K562 (cell line): Measurements from ENCODE around the gene CISTR. TPM values are rescaled to one million over a fixed set of nuclear protein-coding genes. Genes with fewer than 3 reads are reported as not detected.

Source experiments
- ATAC-seq: fragments of 200-7000 bp; cut with Tn5 transposase; 3 replicates; pipeline ENCODE4 v1.9.1; 2020; ENCODE audit warnings: moderate library complexity
- BruUV-seq: library from RNA; stranded (reverse); fragments of 400-500 nt; replicated peaks from 2 replicates; lab custom pipeline; 2021; lab: Mats Ljungman, UMichigan
- CTCF ChIA-PET: fragments of 300-600 bp; formaldehyde crosslinking; extraction: SDS; loops from one replicate; lab custom pipeline; 2021; ENCODE audit warnings: low intra/inter-chr PET ratio; lab: Yijun Ruan, JAX
- POLR2A ChIA-PET: fragments of 300-600, 350-650 bp; sonication (Branson Sonifier 250); formaldehyde crosslinking; extraction: SDS; loops from one replicate; lab custom pipeline; 2021; ENCODE audit warnings: antibody characterized with exemption, inconsistent platforms; lab: Yijun Ruan, JAX
- DNase-seq, 4 experiments: peaks; one replicate each; pipeline versions ENCODE4 v3.0.0 to v3.0.0-alpha.2; 2011 to 2018; ENCODE audit warnings: low spot score in 3 of 4, mixed read lengths in 3 of 4; ENCODE audit errors: extremely low read depth in 1 of 4
- FAIRE-seq: peaks from 2 replicates; lab custom pipeline; 2011; peaks lifted over from hg19 to GRCh38; lab: Jason Lieb, UNC
- H2AFZ ChIP-seq: 2 replicates; pipeline ENCODE4 v1.6.0; 2011; ENCODE audit warnings: low read depth, low read length, control low read depth, inconsistent platforms
- H3K27ac ChIP-seq: fragments of 200-600 bp; 3 replicates; pipeline ENCODE4 v1.8.0; 2011; ENCODE audit warnings: low read depth, mild to moderate bottlenecking, control low read depth, inconsistent platforms, low read length, moderate library complexity, mixed read lengths; ENCODE audit errors: extremely low read depth
- H3K27me3 ChIP-seq, 2 experiments: fragments of 300-600 bp in 1 of 2; 2 replicates in 1 of 2; 3 replicates in 1 of 2; pipeline versions ENCODE4 v1.6.0 to v1.8.0; 2011; ENCODE audit warnings: inconsistent platforms in 2 of 2, low read length in 2 of 2, mild to moderate bottlenecking in 1 of 2, mixed read lengths in 1 of 2, moderate library complexity in 1 of 2; ENCODE audit not compliant: control insufficient read depth in 2 of 2, insufficient read depth in 2 of 2
- H3K36me3 ChIP-seq: fragments of 300-600 bp; 3 replicates; pipeline ENCODE4 v1.8.0; 2011; ENCODE audit warnings: mild to moderate bottlenecking, low read length, inconsistent platforms; ENCODE audit not compliant: control insufficient read depth, insufficient read depth
- H3K4me1 ChIP-seq, 2 experiments: fragments of 200-600 bp in 1 of 2; replicated peaks in 1 of 2; 2 replicates in 1 of 2; 3 replicates in 1 of 2; pipeline versions ENCODE4 v1.5.1 to v1.8.0; 2011; ENCODE audit warnings: inconsistent platforms in 2 of 2, low read length in 2 of 2, mild to moderate bottlenecking in 1 of 2, mixed read lengths in 1 of 2, moderate library complexity in 1 of 2; ENCODE audit not compliant: control insufficient read depth in 2 of 2, insufficient read depth in 2 of 2
- H3K4me2 ChIP-seq: 2 replicates; pipeline ENCODE4 v1.6.1; 2011; ENCODE audit warnings: low read length, control low read depth, inconsistent platforms, mixed read lengths; ENCODE audit not compliant: insufficient read depth
- H3K4me3 ChIP-seq: fragments of 200-600 bp; sonication (generic), shearing (Covaris generic); 2 replicates; pipeline ENCODE4 v1.5.1; 2016; ENCODE audit warnings: control low read depth, inconsistent platforms
- H3K79me2 ChIP-seq: fragments of 200-600 bp; 3 replicates; pipeline ENCODE4 v1.8.0; 2011; ENCODE audit warnings: low read length, inconsistent platforms; ENCODE audit not compliant: control insufficient read depth, insufficient read depth
- H3K9ac ChIP-seq, 2 experiments: 2 replicates each; pipeline versions ENCODE4 v1.6.0 to v1.6.1; 2011; ENCODE audit warnings: low read depth in 2 of 2, low read length in 2 of 2, control low read depth in 1 of 2, inconsistent platforms in 1 of 2, mild to moderate bottlenecking in 1 of 2, mixed read lengths in 1 of 2; ENCODE audit not compliant: insufficient read depth in 1 of 2
- H3K9me1 ChIP-seq: one replicate; pipeline ENCODE4 v1.6.0; 2011; ENCODE audit warnings: inconsistent platforms, mild to moderate bottlenecking, low read length, moderate library complexity; ENCODE audit not compliant: control insufficient read depth, insufficient read depth
- H3K9me3 ChIP-seq: replicated peaks from 2 replicates; pipeline ENCODE4 v1.5.1; 2011; ENCODE audit warnings: low read depth, low read length, inconsistent platforms; ENCODE audit not compliant: control insufficient read depth, insufficient read depth
- H4K20me1 ChIP-seq: replicated peaks from 2 replicates; pipeline ENCODE4 v1.6.1; 2011; ENCODE audit warnings: low read length, inconsistent platforms, mixed read lengths; ENCODE audit not compliant: control insufficient read depth, insufficient read depth
- CBFB ChIP-seq: sonication (generic); formaldehyde crosslinking; IDR thresholded peaks from 2 replicates; pipeline ENCODE4 v1.4.0; 2020; ENCODE audit warnings: mild to moderate bottlenecking, missing genetic modification reagents
- CEBPZ ChIP-seq: fragments of 150-350 bp; IDR thresholded peaks from 2 replicates; pipeline ENCODE4 v1.6.1; 2014; ENCODE audit warnings: low read depth, mild to moderate bottlenecking, low read length, borderline replicate concordance
- DNMT1 ChIP-seq: fragments of 450-650 bp; IDR thresholded peaks from 2 replicates; pipeline ENCODE4 v1.6.1; 2016; ENCODE audit warnings: antibody characterized with exemption, mild to moderate bottlenecking
- ETV5 ChIP-seq: sonication (generic); formaldehyde crosslinking; IDR thresholded peaks from 2 replicates; pipeline ENCODE4 v1.4.0; 2020; ENCODE audit warnings: low read depth, mild to moderate bottlenecking, missing genetic modification reagents
- HSF4 ChIP-seq: fragments of 250-450 bp; sonication (Bioruptor Pico); IDR thresholded peaks from 2 replicates; pipeline ENCODE4 v2.1.2; 2022; ENCODE audit warnings: mild to moderate bottlenecking, moderate library complexity, borderline replicate concordance
- IRF2 ChIP-seq: sonication (generic); formaldehyde crosslinking; IDR thresholded peaks from 2 replicates; pipeline ENCODE4 v1.8.1; 2022; ENCODE audit warnings: mild to moderate bottlenecking, missing genetic modification reagents
- KAT2B ChIP-seq: IDR thresholded peaks from one replicate; pipeline ENCODE4 v1.6.1; 2012; ENCODE audit warnings: low read depth, mild to moderate bottlenecking, control low read depth, inconsistent platforms, low read length, moderate library complexity
- MAFG ChIP-seq: fragments of 450-650 bp; conservative IDR thresholded peaks from 2 replicates; pipeline ENCODE4 v1.6.1; 2016; ENCODE audit warnings: missing genetic modification characterization, missing compliant biosample characterization
- POLR2B ChIP-seq: fragments of 450-650 bp; IDR thresholded peaks from 2 replicates; pipeline ENCODE4 v1.6.1; 2018; ENCODE audit warnings: low read depth; ENCODE audit not compliant: partially characterized antibody
- POLR3A ChIP-seq: IDR thresholded peaks from 2 replicates; pipeline ENCODE4 v1.6.1; 2011; ENCODE audit warnings: borderline replicate concordance, mild to moderate bottlenecking, moderate library complexity; ENCODE audit not compliant: insufficient read length, insufficient read depth; ENCODE audit errors: extremely low read depth
- RBM14 ChIP-seq: fragments of 200-400 bp; formaldehyde crosslinking; IDR thresholded peaks from 2 replicates; pipeline ENCODE4 v1.6.1; 2018; ENCODE audit warnings: low read depth, mild to moderate bottlenecking, low read length, moderate library complexity, borderline replicate concordance; ENCODE audit not compliant: insufficient read depth
- SLC30A9 ChIP-seq: fragments of 250-450 bp; sonication (Bioruptor Pico); IDR thresholded peaks from 2 replicates; pipeline ENCODE4 v1.8.0; 2022; ENCODE audit warnings: mild to moderate bottlenecking, moderate library complexity
- SREBF1 ChIP-seq: fragments of 150-350 bp; IDR thresholded peaks from 2 replicates; pipeline ENCODE4 v1.6.1; 2014; ENCODE audit warnings: antibody characterized with exemption, low read depth, low read length, borderline replicate concordance
- TFAP4 ChIP-seq: sonication (generic); formaldehyde crosslinking; IDR thresholded peaks from 2 replicates; pipeline ENCODE4 v1.8.0; 2022; ENCODE audit warnings: missing genetic modification reagents, mild to moderate bottlenecking, moderate library complexity, borderline replicate concordance
- U2AF1 ChIP-seq: fragments of 200-400 bp; formaldehyde crosslinking; optimal IDR thresholded peaks from 2 replicates; pipeline ENCODE3; 2017; ENCODE audit warnings: mild to moderate bottlenecking, low read depth, low read length, moderate library complexity
- ZNF197 ChIP-seq: fragments of 200-800 bp; sonication (Bioruptor generic); IDR thresholded peaks from 2 replicates; pipeline ENCODE4 v1.6.1; 2016; ENCODE audit warnings: low read depth, missing genetic modification characterization, missing compliant biosample characterization
- ZNF224 ChIP-seq: sonication (generic); formaldehyde crosslinking; IDR thresholded peaks from 2 replicates; pipeline ENCODE4 v1.8.0; 2022; ENCODE audit warnings: mild to moderate bottlenecking, missing genetic modification reagents
- ZNF274 ChIP-seq: IDR thresholded peaks from 2 replicates; pipeline ENCODE4 v1.6.1; 2011; ENCODE audit warnings: low read depth, mild to moderate bottlenecking, low read length, moderate library complexity, borderline replicate concordance
- WGBS: fragments of 100-300 bp; shearing (Covaris generic); methylation state at CpG from one replicate; pipeline ENCODE4 v1.1.6; 2016; ENCODE audit warnings: low coverage, mixed read lengths; ENCODE audit not compliant: insufficient coverage; ENCODE audit errors: missing lambda C conversion rate; 5-methylcytosine and 5-hydroxymethylcytosine counted together
- in situ Hi-C: fragments of 300-500 bp; cut with MboI; formaldehyde crosslinking; loops from 4 replicates; pipeline ENCODE4 v1.15.0; 2018; ENCODE audit warnings: inconsistent platforms, mixed read lengths
- intact Hi-C: fragments of 100-400 bp; cut with micrococcal nuclease; formaldehyde crosslinking; loops from 2 replicates; pipeline ENCODE4 v1.14.2; 2022
- polyA plus RNA-seq, 8 experiments: library from polyadenylated mRNA; depleted of rRNA in 4 of 8; stranded (reverse) in 5 of 8; unstranded in 3 of 8; fragments of >200 nt; fragmentation: Nextera tagmentation in 2 of 8; fragmentation: Illumina TruSeq in 1 of 8; extraction: Ambion mirVana in 2 of 8; extraction: Trizol in 1 of 8; gene quantifications; 2 replicates each; pipeline versions ENCODE4 v1.2.1 to v1.2.3, GENCODE V29; 2011 to 2014; ENCODE audit warnings: inconsistent platforms in 1 of 8, missing spikeins in 1 of 8
- total RNA-seq, 7 experiments: library from RNA; depleted of rRNA in 6 of 7; stranded (reverse); fragments of >200 nt in 6 of 7; fragmentation: Illumina TruSeq in 2 of 7; extraction: Trizol in 2 of 7; gene quantifications; 2 replicates each; pipeline versions ENCODE4 v1.2.1 to v1.2.3, GENCODE V29; 2011 to 2021; ENCODE audit warnings: low replicate concordance in 1 of 7

Gene CISTR
- total and polyA plus RNA-seq, 9 of the 15 experiments (the other 6 are each of a cell fraction or from before 2014, with no cell fraction given), result not detected

GRCh38 chr12:53714004-53714403, 37.8 kb downstream of the CISTR start (continued):
- TF ChIP-seq CEBPZ (no peak), TFAP4 (CRISPR knock-in tag) (no peak)

GRCh38 chr12:53713516-53713915, 38.3 kb downstream of the CISTR start:
- Histone ChIP-seq H3K4me2 (no peak overlapping the region), H2AFZ (no peak overlapping the region), H3K4me3 (no peak overlapping the region), H3K27ac (no peak overlapping the region), H4K20me1 (peaks cover 15% of the 10 kb centered on the region; the same call in 1 of the 2 replicates), H3K9me3 (no peaks in the 10 kb centered on the region), H3K9ac (0 out of 4 replicates have a peak overlapping the region, but pooled peaks of 1 of the 2 experiments have one; percentile 26), H3K79me2 (no peaks in the 10 kb centered on the region), H3K36me3 (no peaks in the 10 kb centered on the region), H3K9me1 (no peaks in the 10 kb centered on the region), H3K27me3 (peaks cover 17 to 62% of the 10 kb centered on the region in 2 experiments), H3K4me1 (no peaks in the 10 kb centered on the region)
- ChIA-PET POLR2A (interaction anchor here (0.6 to 1.4 kb wide), 4 partner anchors 10 to 1329 kb away, joined by 3 to 5 read pairs (median 4); partner anchors contain the start of genes CALCOCO1 and CSAD), CTCF (interaction anchor here (0.7 kb wide), 1 partner anchor 25 kb away, joined by 3 read pairs; no protein-coding TSS in a partner anchor)
- FAIRE-seq (no peak), DNase-seq (no peak), ATAC-seq (no peak; the same call in 2 of the 3 replicates)
- in situ Hi-C loops (no loop called here), intact Hi-C loops (no loop called here)
- BruUV-seq, result no TSS peak
- 10% methylated on average over 9 of the region's 9 CpGs for WGBS
- no peak for TF ChIP-seq ZNF274
- TF ChIP-seq DNMT1, result no peak
- TF ChIP-seq CBFB, result no peak
- TF ChIP-seq KAT2B, result no peak
- TF ChIP-seq POLR3A, result no peak
- no peak for TF ChIP-seq MAFG (tag)
- TF ChIP-seq RBM14, result no peak
- TF ChIP-seq SLC30A9, result no peak
- no peak for TF ChIP-seq SREBF1
- TF ChIP-seq HSF4, result no peak
- no peak for TF ChIP-seq ZNF197 (CRISPR knock-in tag)
- no peak for TF ChIP-seq ETV5 (CRISPR knock-in tag)
- TF ChIP-seq POLR2B, result no peak
- no peak for TF ChIP-seq ZNF224 (CRISPR knock-in tag)
- TF ChIP-seq U2AF1, result no peak
- no peak for TF ChIP-seq IRF2
